ENCODE measurements around the gene GRIPAP1. TPM values are rescaled to one million over a fixed set of nuclear protein-coding genes. Genes with fewer than 3 reads are reported as not detected.
A peak's percentile ranks its signal among the peaks of the same experiment; 100 is the strongest.

GRIPAP1 gene
- total and polyA plus RNA-seq, 12 donors: 16.2 to 34.1 (median 21.9) TPM

DNA sequence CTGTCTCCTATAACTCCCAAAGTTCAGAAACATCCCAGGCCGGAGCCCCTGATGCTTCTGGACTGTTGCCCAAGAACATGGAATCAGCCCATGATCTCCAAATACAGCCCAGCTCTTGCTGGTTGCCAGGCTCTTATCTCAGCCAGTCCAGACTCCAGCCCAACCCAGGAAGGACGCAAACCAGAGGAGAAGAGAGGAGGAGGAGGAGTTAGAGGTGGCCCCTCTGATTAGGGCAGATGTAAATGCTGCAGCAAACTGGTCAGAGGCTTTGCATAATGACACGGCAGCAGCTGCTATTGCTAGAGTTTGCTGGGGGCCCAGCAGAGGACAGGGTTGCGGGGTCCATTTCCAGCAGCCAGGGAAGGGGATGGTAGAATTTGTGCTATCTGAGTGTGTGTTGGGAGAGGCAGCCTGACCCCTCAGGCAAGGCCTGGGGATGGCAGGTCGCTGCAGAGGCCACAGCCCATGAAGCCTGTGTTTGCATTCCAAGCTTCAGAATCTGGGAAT, 40.4 kb downstream of the GRIPAP1 start:
- Histone ChIP-seq H3K4me1 (peaks cover 0 to 15% (median 6%) of the 10 kb centered on the region in 9 donors), H3K36me3 (no peaks in the 10 kb centered on the region), H3K27ac (peak overlapping the region in 4 of 10 donors; percentile 1 to 47 (median 22)), H3K27me3 (no peaks in the 10 kb centered on the region), H3K4me3 (no peak overlapping the region), H3K9me3 (peaks cover 0 to 11% (median 0%) of the 10 kb centered on the region in 11 donors)
- TF ChIP-seq CTCF (IDR thresholded peaks at IDR 0.05): no peak
- WGBS, 2 donors: 30 to 42% methylated on average over 5 of the region's 5 CpGs
- intact Hi-C loops (cut with DNase I): loop anchor here in 1 of 10 donors (5.0 kb wide), 1 partner anchor 41 kb away; the partner anchor contains the start of gene GRIPAP1
- ATAC-seq (no peak), DNase-seq (no peak)

DNA sequence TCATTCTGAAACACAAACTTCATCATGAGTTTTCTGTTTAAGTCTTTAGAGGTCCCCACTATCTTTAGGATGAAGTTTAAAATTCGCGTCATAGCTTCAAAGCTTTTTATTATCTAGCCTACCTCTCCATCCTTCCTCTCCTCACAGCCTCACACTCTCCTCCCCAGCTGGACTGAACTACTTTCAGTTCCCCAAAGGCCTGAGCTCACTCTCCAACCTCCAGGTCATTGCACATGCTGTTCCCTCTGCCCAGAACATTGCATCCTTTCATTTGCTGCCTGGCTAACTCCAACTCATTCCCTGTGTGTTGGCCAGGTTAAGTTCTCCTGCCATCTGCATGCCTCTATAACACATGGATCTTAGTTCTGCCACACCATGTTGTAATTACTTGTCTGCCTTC, 41.8 kb downstream of the GRIPAP1 start:
- Histone ChIP-seq H3K4me1 (peaks cover 0 to 28% (median 17%) of the 10 kb centered on the region in 9 donors), H3K9me3 (peaks cover 0 to 11% (median 0%) of the 10 kb centered on the region in 11 donors), H3K4me3 (no peak overlapping the region), H3K27ac (no peak overlapping the region), H3K27me3 (no peaks in the 10 kb centered on the region), H3K36me3 (peaks cover 0 to 8% (median 0%) of the 10 kb centered on the region in 9 donors)
- no peak for TF ChIP-seq CTCF (IDR thresholded peaks at IDR 0.05)
- ATAC-seq: no peak
- DNase-seq: no peak
- intact Hi-C loops (cut with DNase I): loop anchor here in 1 of 10 donors (5.0 kb wide), 1 partner anchor 42 kb away; the partner anchor contains the start of gene GRIPAP1
- WGBS, 2 donors: 81 to 92% methylated on average over 2 of the region's 2 CpGs

GRCh38 chrX:48958635-48959094, 43.4 kb downstream of the GRIPAP1 start:
- peak in 6 of 8 donors; percentile 2 to 18 (median 2) for ATAC-seq
- Histone ChIP-seq H3K27ac (peak overlapping the region; percentile 75 to 99 (median 94)), H3K4me1 (peaks cover 0 to 45% (median 26%) of the 10 kb centered on the region in 9 donors), H3K36me3 (peaks cover 0 to 23% (median 0%) of the 10 kb centered on the region in 9 donors), H3K27me3 (no peaks in the 10 kb centered on the region), H3K4me3 (peak overlapping the region; percentile 21 to 72 (median 62)), H3K9me3 (peaks cover 0 to 11% (median 0%) of the 10 kb centered on the region in 11 donors)
- intact Hi-C loops (cut with DNase I): loop anchor here in 1 of 10 donors (10.0 kb wide), 1 partner anchor 86 kb away; the partner anchor contains the start of gene TFE3
- TF ChIP-seq CTCF (IDR thresholded peaks at IDR 0.05): no peak
- WGBS, 2 donors: 0% methylated on average over 21 of the region's 21 CpGs
- peak; percentile 31 to 37 for DNase-seq

GRCh38 chrX:48957827-48958634, 44.0 kb downstream of the GRIPAP1 start:
- Histone ChIP-seq H3K36me3 (peaks cover 0 to 23% (median 0%) of the 10 kb centered on the region in 9 donors), H3K9me3 (peaks cover 0 to 11% (median 0%) of the 10 kb centered on the region in 11 donors), H3K4me3 (peak overlapping the region; percentile 21 to 72 (median 64)), H3K27ac (peak overlapping the region; percentile 75 to 99 (median 95)), H3K4me1 (peaks cover 0 to 51% (median 31%) of the 10 kb centered on the region in 9 donors), H3K27me3 (no peaks in the 10 kb centered on the region)
- peak; percentile 92 to 96 for DNase-seq
- ATAC-seq: peak; percentile 92 to 97 (median 96)
- TF ChIP-seq CTCF (IDR thresholded peaks at IDR 0.05): no peak
- WGBS, 2 donors: 0% methylated on average over 56 to 61 of the region's 66 CpGs
- intact Hi-C loops (cut with DNase I): loop anchor here in 1 of 10 donors (10.0 kb wide), 1 partner anchor 87 kb away; the partner anchor contains the start of gene TFE3
